SK-N-SH treated with all-trans-retinoic acid at 6 μM for 48 hours (cell line): ENCODE measurements around the gene GALNT15.

Experiments
- ATAC-seq: fragments of 200-7000 bp; cut with Tn5 transposase; 3 replicates; pipeline ENCODE4 v1.9.1; 2020; ENCODE audit warnings: mild to moderate bottlenecking, moderate library complexity
- ARNTL ChIP-seq: fragments of 450-650 bp; formaldehyde crosslinking; IDR thresholded peaks from 2 replicates; pipeline ENCODE4 v1.5.0; 2020; ENCODE audit warnings: low read depth, mild to moderate bottlenecking, moderate library complexity, borderline replicate concordance
- BACH2 ChIP-seq: fragments of 250-450 bp; sonication (Bioruptor Pico); IDR thresholded peaks from 2 replicates; pipeline ENCODE4 v1.9.0; 2021; ENCODE audit warnings: mild to moderate bottlenecking, borderline replicate concordance
- CREB5 ChIP-seq: fragments of 250-450 bp; sonication (Bioruptor Pico); IDR thresholded peaks from 2 replicates; pipeline ENCODE4 v1.5.1; 2020; ENCODE audit warnings: low read depth, mild to moderate bottlenecking, moderate library complexity
- CSDC2 ChIP-seq: fragments of 250-450 bp; sonication (Bioruptor Pico); IDR thresholded peaks from 2 replicates; pipeline ENCODE4 v1.5.0; 2020; ENCODE audit warnings: mild to moderate bottlenecking, moderate library complexity
- CSRNP3 ChIP-seq: fragments of 250-450 bp; sonication (Bioruptor Pico); IDR thresholded peaks from 2 replicates; pipeline ENCODE4 v1.5.1; 2021; ENCODE audit warnings: mild to moderate bottlenecking, moderate library complexity
- ESRRG ChIP-seq: fragments of 250-450 bp; sonication (Bioruptor Pico); IDR thresholded peaks from 2 replicates; pipeline ENCODE4 v1.6.1; 2021; ENCODE audit warnings: mild to moderate bottlenecking
- GLIS3 ChIP-seq: fragments of 250-450 bp; sonication (Bioruptor Pico); IDR thresholded peaks from 2 replicates; pipeline ENCODE4 v1.5.0; 2020; ENCODE audit warnings: mild to moderate bottlenecking, moderate library complexity
- ISL1 ChIP-seq: fragments of 250-450 bp; sonication (Bioruptor Pico); IDR thresholded peaks from 2 replicates; pipeline ENCODE4 v2.1.2; 2022; ENCODE audit warnings: mild to moderate bottlenecking, moderate library complexity
- OSR1 ChIP-seq: fragments of 250-450 bp; sonication (Bioruptor Pico); IDR thresholded peaks from 2 replicates; pipeline ENCODE4 v1.8.0; 2022; ENCODE audit warnings: moderate library complexity, mild to moderate bottlenecking, inconsistent platforms
- PATZ1 ChIP-seq: fragments of 250-450 bp; sonication (Bioruptor Pico); IDR thresholded peaks from 2 replicates; pipeline ENCODE4 v1.8.0; 2020; ENCODE audit warnings: mild to moderate bottlenecking, moderate library complexity, borderline replicate concordance
- PPARA ChIP-seq: fragments of 250-450 bp; sonication (Bioruptor Pico); IDR thresholded peaks from 2 replicates; pipeline ENCODE4 v1.5.0; 2020; ENCODE audit warnings: mild to moderate bottlenecking, borderline replicate concordance
- RARB ChIP-seq: fragments of 250-450 bp; sonication (Bioruptor Pico); IDR thresholded peaks from 2 replicates; pipeline ENCODE4 v1.8.0; 2021; ENCODE audit warnings: mild to moderate bottlenecking, moderate library complexity
- TCF4 ChIP-seq: fragments of 250-450 bp; sonication (Bioruptor Pico); IDR thresholded peaks from 2 replicates; pipeline ENCODE4 v1.8.0; 2021; ENCODE audit warnings: mild to moderate bottlenecking, moderate library complexity, borderline replicate concordance
- TOX ChIP-seq: fragments of 250-450 bp; sonication (Bioruptor Pico); IDR thresholded peaks from 2 replicates; pipeline ENCODE4 v1.8.0; 2021; ENCODE audit warnings: mild to moderate bottlenecking, moderate library complexity, borderline replicate concordance
- TSHZ2 ChIP-seq: fragments of 250-450 bp; sonication (Bioruptor Pico); IDR thresholded peaks from 2 replicates; pipeline ENCODE4 v1.5.0; 2020; ENCODE audit warnings: mild to moderate bottlenecking, moderate library complexity
- ZC3H10 ChIP-seq: fragments of 250-450 bp; sonication (Bioruptor Pico); IDR thresholded peaks from 2 replicates; pipeline ENCODE4 v1.5.1; 2021; ENCODE audit warnings: mild to moderate bottlenecking, moderate library complexity
- ZFP3 ChIP-seq: fragments of 250-450 bp; sonication (Bioruptor Pico); IDR thresholded peaks from 2 replicates; pipeline ENCODE4 v1.5.0; 2020; ENCODE audit warnings: mild to moderate bottlenecking, moderate library complexity
- ZFP30 ChIP-seq: fragments of 450-650 bp; formaldehyde crosslinking; IDR thresholded peaks from 2 replicates; pipeline ENCODE4 v1.5.0; 2022; ENCODE audit warnings: mild to moderate bottlenecking, moderate library complexity
- ZNF565 ChIP-seq: fragments of 450-650 bp; formaldehyde crosslinking; conservative IDR thresholded peaks from 2 replicates; pipeline ENCODE4 v1.5.0; 2020; ENCODE audit warnings: low read depth, mild to moderate bottlenecking, moderate library complexity
- ZNF70 ChIP-seq: fragments of 450-650 bp; formaldehyde crosslinking; IDR thresholded peaks from 2 replicates; pipeline ENCODE4 v1.5.0; 2020; ENCODE audit warnings: mild to moderate bottlenecking, moderate library complexity
- ZNF8 ChIP-seq: fragments of 450-650 bp; formaldehyde crosslinking; IDR thresholded peaks from 2 replicates; pipeline ENCODE4 v1.5.0; 2020; ENCODE audit warnings: mild to moderate bottlenecking, moderate library complexity

Gene GALNT15

DNA sequence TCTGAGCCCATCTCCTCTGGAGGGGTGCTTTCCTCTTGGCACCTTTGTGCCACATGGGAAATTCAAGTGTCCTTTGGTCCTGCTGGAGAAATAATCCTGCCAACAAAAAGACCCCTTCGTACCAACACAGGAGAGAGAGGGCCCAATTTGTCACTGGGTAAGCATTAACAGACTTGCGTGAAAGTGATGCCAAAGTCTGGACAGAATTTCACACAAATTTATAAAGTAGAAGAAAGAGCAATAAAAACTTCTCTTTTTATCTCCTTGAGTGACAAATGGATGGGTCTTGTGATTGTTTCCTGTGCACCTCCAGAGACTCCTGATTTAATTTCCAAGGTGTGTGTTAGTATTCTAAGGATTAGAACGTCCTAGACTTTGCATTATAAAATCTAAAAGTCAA is 75.4 kb downstream of the GALNT15 start:
- no peak for TF ChIP-seq ZFP3 (CRISPR knock-in tag)
- no peak for ATAC-seq

DNA sequence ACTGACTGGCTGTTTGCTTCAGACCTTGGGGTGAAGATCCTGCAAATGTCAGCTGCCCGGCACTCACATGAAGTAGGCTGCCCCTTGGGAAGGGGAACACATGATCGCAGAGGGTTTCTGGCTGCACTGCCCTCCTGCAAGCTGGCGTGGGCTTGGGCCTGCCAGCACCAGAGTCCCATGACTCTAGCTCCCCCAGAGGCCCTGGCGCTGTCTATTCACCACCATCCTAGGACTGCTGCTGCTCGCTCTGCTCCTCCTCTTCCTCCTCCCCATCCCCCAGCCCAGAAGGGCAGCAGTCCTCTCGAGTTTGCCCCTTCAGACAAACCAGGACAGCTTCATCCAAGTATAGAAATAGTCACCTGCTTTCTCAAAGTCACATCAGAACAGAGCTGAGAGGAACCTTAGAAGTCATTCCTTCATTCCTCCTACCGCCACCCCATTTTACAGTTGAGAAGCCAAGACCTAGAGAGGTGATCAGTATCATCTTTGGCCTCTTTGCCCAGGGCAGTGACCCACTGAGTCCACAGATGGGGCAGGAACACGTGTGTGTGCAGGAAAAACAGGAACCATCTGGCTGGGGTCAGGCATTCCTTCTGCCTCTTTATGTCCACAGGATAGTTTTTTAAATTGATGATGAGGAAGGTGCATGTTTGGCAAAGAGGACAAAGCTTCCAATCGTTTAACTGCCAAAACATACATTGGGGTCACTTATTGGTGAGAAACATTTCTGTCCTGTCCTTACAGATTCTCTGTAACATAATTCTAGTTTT is 77.0 kb downstream of the GALNT15 start:
- ATAC-seq = no peak
- TF ChIP-seq GLIS3 (CRISPR knock-in tag) (no peak), OSR1 (CRISPR knock-in tag) (no peak), ZNF70 (CRISPR knock-in tag) (no peak), PPARA (CRISPR knock-in tag) (no peak), TOX (CRISPR knock-in tag) (no peak), PATZ1 (no peak), BACH2 (CRISPR knock-in tag) (no peak), ZC3H10 (no peak), RARB (CRISPR knock-in tag) (no peak), ZNF565 (CRISPR knock-in tag) (no peak)

- no peak for ATAC-seq
- TF ChIP-seq ARNTL (CRISPR knock-in tag) = no peak
- TF ChIP-seq ZNF565 (CRISPR knock-in tag) = no peak
- no peak for TF ChIP-seq BACH2 (CRISPR knock-in tag)
- TF ChIP-seq ZNF8 = no peak
- TF ChIP-seq TCF4 (CRISPR knock-in tag) = no peak
- no peak for TF ChIP-seq ZFP30 (CRISPR knock-in tag)
- no peak for TF ChIP-seq CSDC2
- no peak for TF ChIP-seq GLIS3 (CRISPR knock-in tag)
- TF ChIP-seq ZC3H10 = no peak
- TF ChIP-seq ESRRG (CRISPR knock-in tag) = no peak
- TF ChIP-seq PATZ1 = no peak
Measured at GRCh38 chr3:16252243-16252978, 77.9 kb downstream of the GALNT15 start.

DNA sequence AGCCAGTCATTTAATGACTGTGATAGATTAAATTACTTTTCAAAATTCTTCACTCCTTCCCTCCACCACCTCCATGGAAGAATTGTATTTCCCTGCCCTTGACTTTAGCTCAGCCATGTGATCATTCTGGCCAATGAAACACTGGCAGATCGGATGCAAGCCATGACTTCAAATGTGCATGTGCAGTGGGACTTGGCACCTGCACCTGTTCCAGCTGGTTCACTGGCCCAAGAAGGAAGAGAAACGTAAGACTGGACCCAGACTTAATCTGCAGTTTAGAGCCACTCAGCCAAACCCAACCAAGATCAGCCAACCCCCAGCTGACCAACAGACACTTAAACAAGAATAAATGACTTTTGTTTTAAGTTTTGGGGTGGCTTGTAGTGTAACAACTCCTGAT is 78.5 kb downstream of the GALNT15 start:
- no peak for ATAC-seq
- TF ChIP-seq TCF4 (CRISPR knock-in tag) (no peak), BACH2 (CRISPR knock-in tag) (no peak), TOX (CRISPR knock-in tag) (no peak), ZNF8 (no peak), GLIS3 (CRISPR knock-in tag) (no peak), PPARA (CRISPR knock-in tag) (no peak), ESRRG (CRISPR knock-in tag) (no peak), OSR1 (CRISPR knock-in tag) (no peak), TSHZ2 (CRISPR knock-in tag) (no peak), ISL1 (CRISPR knock-in tag) (no peak), ZNF565 (CRISPR knock-in tag) (no peak), ZFP30 (CRISPR knock-in tag) (no peak), CREB5 (no peak), CSRNP3 (no peak)
- TF ChIP-seq, all 23 proteins: peak for 0
